22Rv1 (cell line): Measurements from ENCODE around the gene OLFML2A.

Source experiments
- H3K27ac ChIP-seq: fragments of 450-650 bp; 2 replicates; pipeline ENCODE4 v1.5.1; 2017
- CTCF ChIP-seq: fragments of 450-650 bp; IDR thresholded peaks from 2 replicates; pipeline ENCODE4 v1.5.1; 2017; ENCODE audit warnings: mild to moderate bottlenecking
- ZFX ChIP-seq: fragments of 450-650 bp; IDR thresholded peaks from 2 replicates; pipeline ENCODE4 v1.6.1; 2017; ENCODE audit warnings: antibody characterized with exemption, borderline replicate concordance

Gene OLFML2A

GRCh38 chr9:124852121-124852828, 75.3 kb downstream of the OLFML2A start:
- no peak overlapping the region for H3K27ac ChIP-seq
- no peak for TF ChIP-seq ZFX
- no peak for TF ChIP-seq CTCF

GRCh38 chr9:124852829-124853531, 76.0 kb downstream of the OLFML2A start, which contains the start of gene WDR38:
TSS of gene WDR38 (plus strand) at chr9:124853460. CDS start at chr9:124853532, 72 bp downstream.
- H3K27ac ChIP-seq, result no peak within 1 kb of the TSS
- TF ChIP-seq ZFX, result no peak
- peak; percentile 100 for TF ChIP-seq CTCF

- no peak overlapping the region for H3K27ac ChIP-seq
- no peak for TF ChIP-seq ZFX
- TF ChIP-seq CTCF, result no peak
These were observed 76.7 kb downstream of the OLFML2A start for GRCh38 chr9:124853605-124854143.

GRCh38 chr9:124854161-124854560, 77.2 kb downstream of the OLFML2A start:
- H3K27ac ChIP-seq, result no peak overlapping the region
- TF ChIP-seq CTCF (no peak), ZFX (no peak)

GRCh38 chr9:124854822-124855221, 77.9 kb downstream of the OLFML2A start:
- H3K27ac ChIP-seq, result peak overlapping the region; percentile 27; the same call in 1 of the 2 replicates
- TF ChIP-seq ZFX, result no peak
- TF ChIP-seq CTCF, result no peak

GRCh38 chr9:124855566-124855943, 78.6 kb downstream of the OLFML2A start:
- TF ChIP-seq ZFX, result no peak
- no peak overlapping the region for H3K27ac ChIP-seq

- TF ChIP-seq CTCF (peak; percentile 68), ZFX (no peak)
These were observed 79.2 kb downstream of the OLFML2A start for GRCh38 chr9:124855944-124856765.

More at GRCh38 chr9:124855944-124856765, 79.2 kb downstream of the OLFML2A start:
- no peak overlapping the region for H3K27ac ChIP-seq
